ENCODE data around the gene SLC66A3. TPM values are rescaled to one million over a fixed set of nuclear protein-coding genes. Genes with fewer than 3 reads are reported as not detected.

The SLC66A3 gene
- total RNA-seq, 1 donor from 2014 or later, result 23.3 TPM

DNA sequence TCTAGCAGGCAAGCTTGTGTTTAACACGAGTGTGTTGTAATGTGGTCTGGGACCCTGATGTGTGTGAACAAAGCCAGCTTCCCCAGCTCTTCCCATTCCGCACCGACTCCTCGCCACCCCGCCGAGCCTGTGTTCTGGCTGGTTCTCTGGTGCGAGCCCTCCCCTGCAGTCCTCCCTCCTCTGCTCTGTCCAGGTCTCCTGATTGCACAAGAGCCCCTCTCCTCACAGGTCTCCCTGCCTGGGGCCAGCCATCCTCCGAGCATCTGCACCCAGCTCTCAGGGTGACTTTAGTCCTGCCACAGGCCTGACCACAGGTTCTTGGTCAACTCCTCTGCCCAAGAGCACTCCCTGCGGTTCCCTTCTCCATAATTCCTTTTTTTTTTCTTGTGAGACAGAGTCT is 13.2 kb downstream of the SLC66A3 start:
- Mint-ChIP-seq H3K4me1 (ENCODE audit: unreplicated experiment) (peaks cover 3% of the 10 kb centered on the region), H3K27me3 (ENCODE audit: unreplicated experiment) (no peaks in the 10 kb centered on the region), H3K27ac (ENCODE audit: unreplicated experiment) (no peak overlapping the region), H3K36me3 (ENCODE audit: unreplicated experiment) (peaks cover 3% of the 10 kb centered on the region), H3K4me3 (ENCODE audit: unreplicated experiment) (no peak overlapping the region), H3K9me3 (ENCODE audit: unreplicated experiment) (no peaks in the 10 kb centered on the region)
- peak; percentile 66 for DNase-seq (ENCODE audit: extremely low spot score, unreplicated experiment)
- TF ChIP-seq CTCF (IDR thresholded peaks at IDR 0.05), result no peak

DNA sequence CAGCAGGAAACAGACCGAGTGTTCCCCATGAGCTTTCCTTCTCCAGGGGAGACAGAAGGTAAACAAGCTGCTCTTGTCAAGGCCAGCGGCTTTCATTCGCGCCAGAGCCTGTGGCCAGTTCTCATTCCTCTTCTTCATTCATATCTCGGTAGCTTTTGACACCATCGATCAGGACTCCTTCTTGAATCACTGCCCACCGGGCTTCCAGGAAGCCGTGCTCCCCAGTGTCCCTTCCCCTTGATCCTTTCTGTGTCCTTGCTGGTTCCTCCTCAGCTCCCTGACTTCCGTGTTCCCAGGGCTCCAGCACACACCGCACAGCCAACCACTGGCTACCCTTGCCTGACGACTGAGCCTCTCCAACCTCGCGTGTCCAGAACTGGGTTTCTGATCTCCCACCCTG is 14.1 kb downstream of the SLC66A3 start:
- peaks cover 3% of the 10 kb centered on the region for H3K4me1 Mint-ChIP-seq (ENCODE audit: unreplicated experiment)
- TF ChIP-seq CTCF (IDR thresholded peaks at IDR 0.05), result no peak
- no peak overlapping the region for H3K27ac Mint-ChIP-seq (ENCODE audit: unreplicated experiment)
- H3K9me3 Mint-ChIP-seq (ENCODE audit: unreplicated experiment), result no peaks in the 10 kb centered on the region
- H3K27me3 Mint-ChIP-seq (ENCODE audit: unreplicated experiment), result no peaks in the 10 kb centered on the region
- DNase-seq (ENCODE audit: extremely low spot score, unreplicated experiment), result peak; percentile 51
- peaks cover 5% of the 10 kb centered on the region for H3K36me3 Mint-ChIP-seq (ENCODE audit: unreplicated experiment)
- no peak overlapping the region for H3K4me3 Mint-ChIP-seq (ENCODE audit: unreplicated experiment)

DNA sequence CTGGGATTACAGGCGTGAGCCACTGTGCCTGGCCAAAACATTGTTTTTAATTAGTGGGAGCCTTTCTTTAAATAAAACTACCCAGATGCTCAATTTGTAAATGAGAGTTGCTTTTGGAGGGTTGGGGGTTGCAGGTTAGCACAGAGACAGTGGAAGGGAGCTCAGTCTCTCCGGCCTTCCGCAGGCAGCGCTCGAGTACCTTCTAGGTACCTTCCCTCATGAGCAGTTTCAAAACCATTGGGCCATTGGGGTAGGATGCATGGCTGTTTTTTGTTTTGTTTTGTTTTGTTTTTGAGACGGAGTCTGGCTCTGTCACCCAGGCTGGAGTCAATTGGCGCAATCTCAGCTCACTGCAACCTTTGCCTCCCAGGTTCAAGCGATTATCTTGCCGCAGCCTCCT is 19.0 kb downstream of the SLC66A3 start:
- H3K36me3 Mint-ChIP-seq (ENCODE audit: unreplicated experiment), result peaks cover 6% of the 10 kb centered on the region
- no peaks in the 10 kb centered on the region for H3K9me3 Mint-ChIP-seq (ENCODE audit: unreplicated experiment)
- no peak for DNase-seq (ENCODE audit: extremely low spot score, unreplicated experiment)
- TF ChIP-seq CTCF (IDR thresholded peaks at IDR 0.05), result no peak
- no peaks in the 10 kb centered on the region for H3K27me3 Mint-ChIP-seq (ENCODE audit: unreplicated experiment)
- H3K4me3 Mint-ChIP-seq (ENCODE audit: unreplicated experiment), result no peak overlapping the region
- no peak overlapping the region for H3K27ac Mint-ChIP-seq (ENCODE audit: unreplicated experiment)
- peaks cover 18% of the 10 kb centered on the region for H3K4me1 Mint-ChIP-seq (ENCODE audit: unreplicated experiment)

- no peaks in the 10 kb centered on the region for H3K27me3 Mint-ChIP-seq (ENCODE audit: unreplicated experiment)
- H3K9me3 Mint-ChIP-seq (ENCODE audit: unreplicated experiment), result no peaks in the 10 kb centered on the region
- peaks cover 6% of the 10 kb centered on the region for H3K36me3 Mint-ChIP-seq (ENCODE audit: unreplicated experiment)
- peaks cover 15% of the 10 kb centered on the region for H3K4me1 Mint-ChIP-seq (ENCODE audit: unreplicated experiment)
- no peak for TF ChIP-seq CTCF (IDR thresholded peaks at IDR 0.05)
- no peak overlapping the region for H3K4me3 Mint-ChIP-seq (ENCODE audit: unreplicated experiment)
- DNase-seq (ENCODE audit: extremely low spot score, unreplicated experiment), result no peak
- H3K27ac Mint-ChIP-seq (ENCODE audit: unreplicated experiment), result peak overlapping the region; percentile 71
Measured at GRCh38 chr2:11175293-11175795, 20.1 kb downstream of the SLC66A3 start.

DNA sequence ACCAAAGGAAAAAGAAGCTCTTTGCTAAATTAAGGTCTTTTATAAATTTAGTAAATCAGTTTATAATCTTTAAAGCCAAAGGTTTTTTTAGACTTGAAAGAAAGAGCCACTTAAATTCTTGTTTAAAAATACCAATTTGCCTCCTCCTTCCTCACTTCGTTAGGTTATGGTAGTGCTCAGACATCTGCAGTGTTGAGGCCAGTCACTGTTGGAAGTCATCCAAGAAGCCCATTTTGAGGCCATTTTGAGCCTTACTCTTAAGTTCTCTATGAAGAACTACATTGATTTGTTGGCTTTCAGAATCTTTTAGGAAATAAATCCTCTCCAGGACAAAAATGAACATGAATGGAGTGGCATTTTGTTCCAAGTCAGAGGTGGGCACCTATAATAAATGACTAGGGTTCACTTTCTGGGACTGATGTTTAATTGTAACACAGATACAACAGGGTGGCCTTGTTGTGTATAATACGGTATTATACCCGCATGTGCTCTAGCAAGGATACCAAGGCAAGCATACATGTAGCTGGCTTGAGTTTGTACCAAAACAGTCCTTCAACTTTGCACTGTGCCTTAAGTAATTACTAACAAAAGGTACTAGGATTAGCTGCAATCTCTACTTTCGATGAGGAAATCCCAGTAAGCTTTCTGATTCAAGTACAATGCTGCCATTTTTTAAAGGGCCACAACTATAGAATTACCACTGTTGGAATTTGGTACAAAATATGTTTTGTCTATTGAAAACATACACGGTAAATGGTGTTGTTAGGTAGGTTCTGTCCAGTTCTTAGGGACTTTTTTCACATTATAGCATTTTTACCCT is 22.8 kb downstream of the SLC66A3 start:
- DNase-seq (ENCODE audit: extremely low spot score, unreplicated experiment), result no peak
- H3K27ac Mint-ChIP-seq (ENCODE audit: unreplicated experiment), result no peak overlapping the region
- H3K27me3 Mint-ChIP-seq (ENCODE audit: unreplicated experiment), result no peaks in the 10 kb centered on the region
- TF ChIP-seq CTCF (IDR thresholded peaks at IDR 0.05), result no peak
- H3K36me3 Mint-ChIP-seq (ENCODE audit: unreplicated experiment), result peaks cover 16% of the 10 kb centered on the region
- H3K4me1 Mint-ChIP-seq (ENCODE audit: unreplicated experiment), result peaks cover 15% of the 10 kb centered on the region
- no peaks in the 10 kb centered on the region for H3K9me3 Mint-ChIP-seq (ENCODE audit: unreplicated experiment)
- no peak overlapping the region for H3K4me3 Mint-ChIP-seq (ENCODE audit: unreplicated experiment)

All from osteocyte (in vitro differentiated cells).